HG02943 (cell line): ENCODE measurements around the gene SV2C.
"Not testable (repeated sequence)": the region's sequence is repeated elsewhere in the genome, so short reads cannot be mapped to it uniquely, and the experiment has no call there.

Experiments used
- ATAC-seq: cut with Tn5 transposase; IDR thresholded peaks from one replicate; pipeline ENCODE4 v1.9.1; 2021; ENCODE audit warnings: mild to moderate bottlenecking, low read depth, moderate library complexity; ENCODE audit not compliant: unreplicated experiment

SV2C gene

DNA sequence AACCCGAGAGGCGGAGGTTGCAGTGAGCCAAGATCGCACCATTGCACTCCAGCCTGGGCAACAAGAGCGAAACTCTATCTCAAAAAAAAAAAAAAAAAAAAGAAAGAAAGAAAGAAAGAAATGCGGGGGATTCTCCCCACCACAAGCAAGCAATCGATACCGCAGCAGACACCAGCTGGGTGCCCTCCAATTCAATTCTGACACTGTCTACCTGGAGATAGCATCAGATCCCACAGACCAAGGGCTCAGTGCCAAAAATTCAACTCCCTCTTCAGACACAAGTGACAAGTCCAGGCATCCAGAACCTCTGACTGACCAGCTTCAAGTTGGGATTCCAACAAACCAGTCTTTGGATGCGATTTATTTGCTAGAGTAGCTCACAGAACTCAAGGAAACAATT, 286.5 kb downstream of the SV2C start:
- not testable (repeated sequence) for ATAC-seq

DNA sequence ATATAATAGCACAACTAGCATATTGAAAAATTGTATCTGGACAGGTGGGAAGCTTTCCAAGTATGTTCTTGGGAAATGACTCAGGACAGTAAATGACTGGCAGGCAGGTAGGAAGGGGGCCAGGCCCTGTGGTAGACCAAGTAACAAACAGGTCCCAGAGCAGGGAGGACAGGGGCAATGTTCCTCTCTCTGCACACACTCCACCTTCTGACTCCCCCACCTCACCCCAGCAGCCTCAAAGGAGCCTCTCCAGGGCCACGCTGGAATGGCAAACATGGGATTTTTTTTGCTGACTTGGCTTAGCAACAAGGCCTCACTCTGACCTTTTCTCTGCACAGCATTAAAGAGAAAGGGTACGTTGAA, 288.8 kb downstream of the SV2C start:
- ATAC-seq: no peak

- ATAC-seq: no peak
Measured at GRCh38 chr5:76372323-76373054, 289.3 kb downstream of the SV2C start.

DNA sequence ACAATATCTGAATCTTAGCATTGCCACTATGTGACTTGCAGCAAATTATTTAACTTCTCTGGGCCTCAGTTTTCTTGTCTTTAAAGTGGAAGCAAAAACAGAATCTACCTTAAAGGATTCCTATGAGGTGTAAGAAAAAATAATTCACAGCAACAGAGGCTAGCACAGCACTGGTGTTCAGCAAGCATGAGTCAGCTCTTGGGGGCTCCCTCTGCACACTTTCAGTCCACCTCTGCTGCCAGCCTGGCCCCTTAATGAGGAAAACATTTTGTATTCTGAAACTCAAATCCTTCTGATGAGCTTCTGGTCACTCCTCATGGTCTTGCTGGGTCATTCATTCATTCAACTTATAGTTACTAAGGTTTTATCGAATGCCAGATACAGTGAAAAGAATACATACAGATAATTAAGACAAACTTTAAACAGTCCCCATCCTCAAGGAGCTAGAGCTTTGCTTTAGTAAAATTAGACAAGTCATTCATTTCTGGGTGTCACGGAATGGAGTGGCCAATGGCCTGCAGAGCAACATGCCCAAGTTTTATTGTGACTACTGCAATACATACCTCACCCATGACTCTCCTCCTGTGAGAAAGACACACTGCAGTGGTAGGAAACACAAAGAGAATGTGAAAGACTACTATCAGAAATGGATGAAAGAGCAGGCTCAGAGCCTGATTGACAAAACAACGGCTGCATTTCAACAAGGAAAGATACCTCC, 293.1 kb downstream of the SV2C start:
- ATAC-seq: no peak

GRCh38 chr5:76376866-76377230, 293.7 kb downstream of the SV2C start:
- ATAC-seq: no peak

DNA sequence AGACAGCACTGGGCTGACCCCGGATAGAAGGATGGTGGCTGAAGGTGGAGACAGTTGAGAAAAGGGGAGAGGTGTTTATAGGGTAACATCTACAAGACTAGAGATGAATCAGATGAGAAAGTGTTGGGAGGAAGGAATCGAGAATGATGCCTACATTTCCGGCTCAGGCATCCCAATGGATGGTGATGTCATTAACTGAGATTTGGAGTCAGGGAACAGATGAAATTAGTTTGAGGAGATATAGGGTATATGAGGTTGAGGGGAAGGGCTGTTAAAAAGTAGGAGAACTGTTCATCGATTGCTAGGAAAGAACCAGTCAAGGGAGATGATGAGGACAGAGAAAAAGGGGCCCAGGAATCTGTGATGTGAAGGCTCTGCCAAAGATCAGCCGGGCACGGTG, 295.2 kb downstream of the SV2C start:
- ATAC-seq: no peak

GRCh38 chr5:76379316-76379715, 296.1 kb downstream of the SV2C start:
- no peak for ATAC-seq

DNA sequence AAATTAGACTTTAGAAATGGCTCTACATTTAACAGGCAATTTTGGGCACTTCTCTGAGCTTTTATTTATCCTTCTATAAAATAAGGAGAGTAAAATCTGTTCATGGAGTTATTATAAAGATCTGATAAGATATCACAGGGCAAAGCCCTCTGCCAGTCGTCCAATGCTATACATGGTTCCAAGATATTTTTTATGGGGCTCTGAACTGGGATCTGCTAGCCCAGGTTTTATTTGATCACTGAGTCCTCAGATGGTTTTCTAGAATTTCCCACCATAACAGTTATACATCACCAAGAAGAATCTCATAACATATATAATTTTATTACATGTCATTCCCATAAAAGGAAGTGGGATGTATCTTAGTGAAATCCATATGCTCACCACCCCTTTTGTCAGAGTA, 296.7 kb downstream of the SV2C start:
- ATAC-seq: no peak

DNA sequence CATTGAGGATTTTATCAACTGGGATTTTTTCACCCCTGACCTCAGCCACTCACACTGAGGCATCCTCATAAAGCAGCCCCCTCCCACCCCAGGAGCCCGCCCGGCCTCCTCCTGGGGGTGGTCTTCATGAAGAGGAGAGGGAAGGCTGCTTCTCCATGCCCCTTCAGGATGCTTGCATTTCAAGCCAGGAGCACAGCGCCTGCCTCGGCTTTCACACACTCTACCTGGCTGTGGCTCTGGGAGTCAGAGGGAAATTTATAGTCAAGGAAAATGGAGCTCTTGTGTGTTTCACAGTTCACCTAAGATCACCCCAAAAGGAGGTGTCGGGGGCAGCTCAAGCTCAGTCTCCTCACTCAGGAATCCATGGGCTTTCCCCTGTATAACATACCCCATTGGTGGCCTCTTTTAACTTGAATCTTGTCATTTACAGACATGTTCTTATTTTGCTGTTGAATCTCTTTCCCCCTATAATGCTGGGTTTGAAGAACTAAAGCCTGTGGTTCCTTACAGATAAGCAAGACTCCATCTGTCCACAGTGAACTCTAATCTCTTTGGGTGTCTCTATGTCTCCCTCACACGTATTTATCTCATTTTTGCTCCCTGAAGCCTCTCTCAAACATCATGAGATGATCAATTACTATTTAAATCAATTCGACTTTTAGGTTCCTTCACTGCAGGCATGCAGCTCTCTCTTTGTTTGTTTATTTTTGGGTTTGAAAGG, 297.3 kb downstream of the SV2C start:
- ATAC-seq: no peak

DNA sequence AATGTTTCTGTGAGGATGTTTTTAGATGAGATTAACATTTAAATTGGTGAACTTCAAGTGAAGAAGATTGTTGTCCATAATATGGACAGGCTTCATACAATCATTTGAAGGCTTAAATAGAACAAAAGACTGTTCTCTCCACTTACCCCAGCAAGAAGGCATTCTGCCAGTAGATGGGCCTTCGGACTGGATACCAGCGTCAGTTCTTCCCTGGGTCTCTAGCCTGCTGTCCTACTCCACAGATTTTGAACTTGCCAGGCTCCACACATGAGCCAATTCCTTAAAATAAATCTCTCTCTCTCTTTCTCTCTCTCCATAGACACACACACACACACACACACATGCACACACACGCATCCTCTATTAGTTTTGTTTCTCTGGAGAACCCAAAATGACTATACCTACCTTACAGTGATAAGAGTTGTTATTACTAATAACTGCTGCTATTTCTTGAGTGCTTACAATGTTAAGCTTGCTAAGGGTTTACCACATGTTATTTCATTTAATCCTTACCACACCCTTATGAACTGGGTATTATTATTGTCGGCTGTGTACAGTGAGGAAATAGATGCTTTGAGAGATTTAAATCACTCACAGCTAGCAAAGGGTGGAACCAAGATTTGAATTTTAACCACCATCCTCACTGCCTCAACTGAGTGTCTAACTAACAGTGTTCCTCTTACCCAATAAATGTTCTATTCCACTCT, 300.1 kb downstream of the SV2C start:
- ATAC-seq: no peak

- no peak for ATAC-seq
Measured at GRCh38 chr5:76384189-76384588, 301.0 kb downstream of the SV2C start.

DNA sequence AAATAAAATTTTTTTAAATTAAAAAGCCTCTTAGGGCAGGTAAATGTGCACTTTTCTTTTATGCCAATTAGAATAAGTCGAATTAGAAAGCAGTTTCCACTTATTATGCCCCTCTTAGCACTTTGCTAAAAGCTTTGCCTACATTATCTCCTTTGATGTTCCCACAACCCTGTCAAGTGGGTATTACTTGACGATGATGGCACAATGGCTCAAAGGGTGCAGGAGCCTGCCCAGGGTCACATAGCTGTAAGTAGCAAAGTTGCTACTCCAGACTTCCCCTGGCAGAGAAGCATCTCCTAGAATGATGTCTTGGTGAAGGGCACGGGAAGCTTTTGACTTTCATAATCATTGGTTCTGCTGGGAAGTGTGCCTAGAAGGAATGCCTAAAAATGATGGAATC, 301.5 kb downstream of the SV2C start:
- no peak for ATAC-seq

GRCh38 chr5:76385540-76385939, 302.4 kb downstream of the SV2C start:
- no peak for ATAC-seq

- no peak for ATAC-seq
Measured at GRCh38 chr5:76386360-76386759, 303.2 kb downstream of the SV2C start.

DNA sequence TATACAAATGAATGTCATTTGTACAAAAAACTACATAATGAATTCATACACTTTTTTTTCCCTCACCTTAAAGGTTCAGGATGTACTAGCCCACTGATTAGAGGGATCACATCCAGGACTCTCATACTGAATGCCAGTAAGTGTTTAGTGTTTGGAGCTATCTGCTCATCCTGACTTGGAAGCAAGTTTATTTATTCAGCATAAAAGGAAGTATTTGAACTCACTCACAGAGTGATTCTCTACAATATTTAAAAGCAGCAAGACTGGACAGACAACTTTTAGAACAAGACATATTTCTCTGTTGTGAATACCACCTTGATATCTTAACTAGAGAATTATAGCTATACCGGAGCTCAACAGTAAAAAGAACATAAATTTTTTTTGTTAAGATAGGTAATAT, 305.1 kb downstream of the SV2C start:
- ATAC-seq: no peak

DNA sequence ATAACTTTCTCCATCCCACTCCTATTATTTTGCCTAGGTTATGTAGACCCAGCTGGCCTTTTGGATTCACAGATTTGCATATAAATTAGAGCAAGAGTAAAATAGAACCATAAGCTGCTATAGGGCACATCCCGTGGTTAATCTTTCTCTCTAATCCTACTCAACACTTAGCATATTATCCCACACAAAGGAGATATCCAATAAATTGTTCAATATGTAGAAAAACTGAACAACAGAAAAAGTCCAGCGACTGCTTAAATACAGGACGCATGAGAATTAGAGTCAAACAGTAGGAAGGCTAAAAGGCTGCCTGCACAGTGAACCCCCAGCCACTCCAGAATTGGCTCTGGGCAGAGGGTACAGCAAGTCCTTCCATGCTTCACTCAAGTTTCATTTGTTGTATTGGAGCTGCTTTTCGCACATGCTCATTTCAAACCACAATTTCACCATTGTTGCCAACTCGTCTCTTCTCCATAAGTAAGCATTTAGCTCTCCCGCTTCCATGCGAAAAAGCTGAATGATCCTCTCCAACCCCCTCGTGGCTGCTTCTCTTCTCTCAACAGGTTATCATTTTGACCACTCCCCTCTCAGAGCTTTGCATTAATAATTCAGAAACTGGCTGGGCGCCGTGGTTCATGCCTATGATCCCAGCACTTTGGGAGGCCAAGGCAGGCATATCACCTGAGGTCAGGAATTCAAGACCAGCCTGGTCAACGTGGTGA, 305.8 kb downstream of the SV2C start:
- no peak for ATAC-seq

DNA sequence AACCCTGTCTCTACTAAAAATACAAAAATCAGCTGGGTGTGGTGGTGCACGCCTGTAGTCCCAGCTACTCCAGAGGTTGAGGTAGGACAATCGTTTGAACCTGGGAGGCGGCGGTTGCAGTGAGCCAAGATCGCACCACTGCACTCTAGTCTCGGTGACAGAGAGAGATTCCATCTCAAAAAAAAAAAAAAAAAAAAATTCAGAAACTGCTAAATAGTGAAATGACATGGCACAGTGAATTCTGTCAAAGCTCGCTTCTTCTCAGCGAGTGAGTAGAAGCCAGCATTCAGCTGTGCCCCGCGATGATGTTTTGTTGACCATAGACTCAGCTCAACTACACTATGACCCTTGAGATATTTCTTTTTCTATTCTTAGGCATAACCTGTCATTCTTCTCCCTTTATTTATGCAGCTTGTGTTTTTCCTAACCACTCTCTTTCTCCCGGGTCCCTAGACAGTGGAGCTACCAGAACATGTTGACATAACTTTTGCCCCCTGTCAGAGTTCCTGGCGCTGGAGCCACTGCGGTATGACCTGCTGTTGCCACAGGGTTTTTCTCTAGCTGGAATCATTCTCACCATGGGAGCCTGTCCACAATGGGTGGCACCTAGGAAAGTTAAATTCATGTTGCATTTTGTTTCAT, 306.5 kb downstream of the SV2C start:
- ATAC-seq: no peak

GRCh38 chr5:76391014-76391413, 307.8 kb downstream of the SV2C start:
- ATAC-seq: no peak

GRCh38 chr5:76393035-76393680, 310.0 kb downstream of the SV2C start:
- ATAC-seq: no peak
